GM19043 (cell line): ENCODE results near the gene PPP1R9A.

Source experiments
- ATAC-seq: cut with Tn5 transposase; IDR thresholded peaks from one replicate; pipeline ENCODE4 v1.9.1; 2021; ENCODE audit warnings: low read depth; ENCODE audit not compliant: unreplicated experiment

PPP1R9A gene

DNA sequence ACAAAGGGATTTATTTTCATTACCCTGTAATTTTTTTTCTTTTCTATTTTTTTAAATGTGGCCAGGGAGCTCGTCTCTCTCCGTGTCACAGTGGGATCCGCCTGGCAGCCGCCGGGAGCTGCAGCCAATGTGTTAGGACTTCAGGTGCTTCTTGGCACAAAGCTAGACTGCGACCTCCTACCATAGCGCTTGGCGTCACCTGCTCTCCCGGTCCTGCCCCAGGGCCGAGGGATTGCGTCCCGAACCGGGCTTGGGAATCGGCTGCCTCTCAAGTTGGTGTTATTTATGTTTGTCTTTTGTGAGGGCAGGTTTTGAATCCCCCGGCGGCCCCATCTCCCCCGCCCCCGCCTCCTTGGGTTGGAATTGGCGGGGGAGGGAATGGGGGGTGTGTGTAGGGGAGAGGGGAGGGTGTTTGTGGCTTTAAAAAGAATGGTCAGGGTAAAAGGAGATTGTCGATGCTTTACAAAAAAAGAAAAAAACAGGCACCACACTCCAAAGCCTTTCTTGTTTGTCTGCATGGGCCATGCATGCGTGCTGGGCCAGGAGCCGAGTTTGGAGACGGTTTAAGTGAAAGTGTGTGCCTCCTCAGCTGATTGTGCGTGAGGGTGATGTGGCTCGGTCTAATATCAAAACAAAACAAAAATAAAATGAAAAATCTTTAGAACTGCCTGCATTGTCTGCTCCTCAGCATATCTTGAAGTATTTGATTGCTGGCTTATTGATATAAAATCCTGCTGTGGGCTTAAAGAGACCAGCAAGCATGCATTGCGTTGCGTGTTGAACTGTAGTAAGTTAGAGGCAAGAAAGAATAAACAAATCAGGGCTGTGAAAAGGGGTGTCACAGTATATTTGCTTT, 1.2 kb downstream of the PPP1R9A start:
- no peak for ATAC-seq

DNA sequence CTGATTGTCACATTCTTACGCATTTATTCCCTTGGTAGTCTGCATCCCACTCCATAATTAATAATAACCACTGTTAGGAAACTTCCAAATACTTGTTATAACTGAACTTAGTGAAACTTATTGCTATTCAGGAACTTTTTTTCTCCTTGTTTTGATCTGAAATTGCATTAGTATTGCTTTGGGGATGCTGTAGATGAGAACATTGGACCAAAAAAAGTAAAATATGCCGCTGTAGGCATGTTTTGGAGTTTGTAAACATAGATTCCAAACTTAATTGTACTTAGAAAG, 1.7 kb downstream of the PPP1R9A start:
- ATAC-seq: no peak

- ATAC-seq: no peak
These were observed 4.7 kb downstream of the PPP1R9A start for GRCh38 chr7:94912085-94912484.

GRCh38 chr7:94913391-94913790, 6.0 kb downstream of the PPP1R9A start:
- ATAC-seq: no peak

- ATAC-seq: no peak
These were observed 14.5 kb downstream of the PPP1R9A start for GRCh38 chr7:94921911-94922310.

DNA sequence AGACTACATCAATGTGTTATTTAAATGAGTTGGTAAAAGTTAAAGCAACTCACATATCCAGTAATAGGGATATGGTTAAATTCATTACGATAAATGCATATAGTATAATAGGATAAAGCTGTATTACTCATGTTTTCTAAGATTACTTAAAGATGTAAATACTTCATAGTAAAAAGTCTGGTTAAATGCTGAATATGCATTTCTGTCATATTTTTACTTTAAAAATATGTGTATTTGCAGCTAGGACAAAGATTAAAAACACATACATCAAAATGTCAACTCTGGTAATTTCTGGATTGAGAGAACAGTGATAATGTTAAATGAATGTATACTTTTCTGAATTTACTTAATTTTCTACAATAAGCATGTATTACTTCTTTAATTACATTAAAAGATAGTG, 15.1 kb downstream of the PPP1R9A start:
- no peak for ATAC-seq

- ATAC-seq: no peak
These were observed 16.0 kb downstream of the PPP1R9A start for GRCh38 chr7:94923412-94923811.

DNA sequence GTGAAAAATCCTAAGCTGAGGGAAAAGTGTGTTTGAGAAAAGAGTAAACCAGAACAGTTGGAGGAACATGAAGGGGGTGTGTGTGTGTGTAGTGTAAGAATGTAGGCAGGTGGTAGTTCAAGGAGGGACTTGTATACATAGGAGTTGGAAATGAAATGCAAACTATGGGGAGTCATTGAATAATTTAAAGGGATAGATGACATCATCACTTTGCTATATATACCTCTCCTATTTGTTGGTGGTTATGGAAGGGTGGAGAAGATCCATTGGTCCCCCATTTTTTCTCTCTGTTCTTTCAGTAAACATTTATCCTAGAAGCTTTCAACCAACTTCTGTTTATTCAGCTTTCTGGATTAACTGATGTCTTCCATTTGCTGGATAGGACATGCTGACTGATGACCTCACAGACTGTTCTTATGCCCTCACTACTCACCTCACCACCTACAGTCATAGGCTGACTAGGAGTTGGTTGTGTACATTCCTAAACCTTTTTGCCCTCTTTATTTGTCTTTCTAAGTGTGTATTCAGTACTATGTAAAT, 20.8 kb downstream of the PPP1R9A start:
- ATAC-seq: no peak

DNA sequence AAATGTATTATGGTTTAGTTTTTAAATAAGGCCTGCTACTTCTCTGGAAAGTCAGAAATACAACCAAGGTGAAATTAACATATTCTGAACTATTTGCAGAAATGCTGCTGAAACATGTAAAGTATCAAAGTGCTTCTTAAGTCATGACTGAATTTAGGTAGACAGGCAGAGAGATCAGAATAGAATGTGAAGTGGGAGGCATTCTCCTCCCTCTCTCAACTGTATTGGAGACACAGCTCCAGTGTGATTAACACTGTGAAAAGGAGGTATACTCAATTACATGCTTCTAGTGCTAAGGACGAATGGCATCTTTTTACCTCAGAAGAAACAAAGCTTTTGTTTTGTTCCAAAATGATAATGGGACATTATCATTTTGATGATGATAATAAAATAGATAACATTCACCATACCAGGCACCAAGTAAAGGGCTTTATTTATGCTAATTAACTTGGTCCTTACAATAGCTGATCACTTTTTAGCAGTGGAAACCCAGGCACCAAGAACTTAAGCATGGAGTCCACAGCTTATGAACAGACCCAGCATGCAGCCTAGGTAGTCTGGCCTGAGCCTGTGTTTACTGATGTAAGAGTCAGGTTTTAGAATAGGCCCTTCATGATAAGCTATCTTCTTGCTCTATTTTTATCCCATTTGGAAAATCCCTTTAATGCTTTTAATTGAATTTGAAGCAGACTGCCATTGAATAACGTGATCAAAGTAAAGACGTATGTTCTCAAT, 26.0 kb downstream of the PPP1R9A start:
- no peak for ATAC-seq

GRCh38 chr7:94939395-94939794, 32.0 kb downstream of the PPP1R9A start:
- no peak for ATAC-seq

- ATAC-seq: no peak
These were observed 32.8 kb downstream of the PPP1R9A start for GRCh38 chr7:94940241-94940640.

- ATAC-seq: no peak
These were observed 34.6 kb downstream of the PPP1R9A start for GRCh38 chr7:94941844-94942632.

- ATAC-seq: no peak
These were observed 35.7 kb downstream of the PPP1R9A start for GRCh38 chr7:94943134-94943533.

GRCh38 chr7:94949532-94949931, 42.1 kb downstream of the PPP1R9A start:
- no peak for ATAC-seq

DNA sequence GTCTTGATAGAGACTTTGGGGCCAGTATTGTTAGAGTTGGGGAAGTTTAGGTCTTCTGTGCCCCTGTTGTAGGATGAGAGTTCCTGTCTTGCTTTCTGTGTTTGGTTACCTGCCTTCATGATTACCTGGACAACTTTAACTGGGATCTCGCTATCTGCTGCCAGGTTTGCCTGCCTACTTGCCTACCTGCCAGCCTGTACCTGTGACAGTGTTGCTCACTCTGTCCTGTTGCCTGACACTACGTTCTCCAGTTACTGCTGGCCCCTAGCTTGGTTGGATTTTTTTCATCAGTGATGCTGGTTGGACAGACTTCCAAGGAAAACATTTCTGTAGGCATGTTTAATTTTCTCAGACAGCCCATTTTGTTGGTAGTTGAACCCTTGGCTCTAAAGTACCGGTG, 48.4 kb downstream of the PPP1R9A start:
- no peak for ATAC-seq

DNA sequence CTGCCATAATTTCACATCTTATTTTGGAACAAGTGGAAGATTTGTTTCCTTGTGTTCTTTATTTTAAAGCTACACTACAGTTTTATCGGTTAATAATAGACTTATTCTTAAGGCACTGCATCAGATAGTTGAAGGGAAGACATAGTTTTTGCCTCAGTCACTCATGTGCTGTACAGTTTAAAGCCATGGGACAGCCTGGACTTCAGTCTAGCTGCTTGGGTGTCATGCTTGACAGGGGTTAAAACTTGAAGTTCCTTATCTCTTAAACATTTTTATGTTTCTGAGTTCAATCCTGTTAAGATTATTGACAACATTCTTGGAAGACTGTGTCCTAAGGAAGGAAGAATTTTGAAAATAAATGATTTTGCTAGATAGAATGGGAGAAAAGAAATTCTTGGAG, 49.7 kb downstream of the PPP1R9A start:
- no peak for ATAC-seq

DNA sequence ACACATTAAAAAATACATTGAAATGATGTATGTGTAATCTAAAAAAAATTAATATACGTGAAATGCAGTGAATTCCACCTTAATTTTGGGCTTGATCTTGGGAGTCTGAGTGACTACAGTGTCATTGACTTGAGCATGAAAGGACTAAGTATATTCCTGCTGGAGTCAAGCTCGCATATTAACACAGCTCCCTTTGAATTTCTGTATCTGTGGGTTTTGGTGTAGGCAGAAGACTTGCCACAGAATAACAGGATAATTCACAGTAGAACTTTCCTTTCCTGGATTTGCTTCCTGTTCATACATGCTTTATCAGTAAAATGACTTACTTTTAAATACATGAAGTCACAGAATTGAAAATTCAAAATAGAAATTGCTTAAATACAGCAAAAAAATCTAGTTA, 55.3 kb downstream of the PPP1R9A start:
- no peak for ATAC-seq

- ATAC-seq: no peak
These were observed 62.2 kb downstream of the PPP1R9A start for GRCh38 chr7:94969434-94970084.

DNA sequence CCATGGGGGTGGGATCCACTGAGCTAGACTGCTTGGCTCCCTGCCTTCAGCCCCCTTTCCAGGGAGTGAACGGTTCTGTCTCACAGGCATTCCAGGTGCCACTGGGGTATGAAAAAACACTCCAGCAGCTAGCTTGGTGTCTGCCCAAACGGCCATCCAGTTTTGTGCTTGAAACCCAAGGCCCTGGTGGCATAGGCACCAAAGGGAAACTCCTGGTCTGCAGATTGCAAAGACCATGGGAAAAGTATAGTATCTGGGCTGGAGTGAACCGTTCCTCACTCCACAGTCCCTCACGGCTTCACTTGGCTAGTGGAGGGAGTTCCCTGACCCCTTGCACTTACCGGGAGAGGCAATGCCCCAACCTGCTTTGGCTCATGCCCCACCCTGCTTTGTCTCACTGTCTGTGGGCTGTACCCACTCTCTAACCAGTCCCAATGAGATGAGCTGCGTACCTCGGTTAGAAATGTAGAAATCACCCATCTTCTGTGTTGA, 62.7 kb downstream of the PPP1R9A start:
- no peak for ATAC-seq

- ATAC-seq: no peak
These were observed 63.9 kb downstream of the PPP1R9A start for GRCh38 chr7:94971051-94971867.
